Right renal cortex interstitium (tissue), 3 donors: Measurements from ENCODE around the gene RRM2. TPM values are rescaled to one million over a fixed set of nuclear protein-coding genes. Genes with fewer than 3 reads are reported as not detected.

Source experiments
- DNase-seq, 3 donors: peaks; one replicate each; pipeline ENCODE4 v3.0.0-alpha.2; 2013; ENCODE audit warnings: low read depth in 3 of 3, low spot score in 2 of 3
- polyA plus RNA-seq, 3 donors: library from polyadenylated mRNA; unstranded; fragments of 120-200 nt; gene quantifications; one replicate each; pipeline ENCODE4 v1.2.1, GENCODE V29; 2013; ENCODE audit not compliant: insufficient read length in 3 of 3

RRM2 gene
- polyA plus RNA-seq, 3 donors = 49.4 to 56.7 (median 55.4) TPM

DNA sequence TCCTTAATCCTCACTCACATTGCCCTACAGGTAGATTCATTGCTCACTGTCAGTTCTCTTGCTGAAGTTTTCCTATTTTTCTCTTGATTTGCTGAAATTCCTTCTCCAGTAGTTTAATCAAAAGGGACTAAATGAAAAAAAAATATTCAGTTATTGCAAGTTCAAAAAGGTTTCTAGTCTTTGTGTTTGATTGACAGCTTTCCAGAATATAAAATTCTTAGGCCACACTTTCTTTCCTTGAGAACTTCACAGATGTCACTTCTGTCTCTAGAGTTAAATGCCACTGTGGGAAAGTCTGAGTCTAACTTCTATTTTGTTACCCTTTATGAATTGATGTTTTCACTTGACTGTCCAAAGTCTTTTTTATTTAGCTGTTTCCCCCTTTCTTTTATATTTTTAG is 25.7 kb downstream of the RRM2 start:
- no peak for DNase-seq

DNA sequence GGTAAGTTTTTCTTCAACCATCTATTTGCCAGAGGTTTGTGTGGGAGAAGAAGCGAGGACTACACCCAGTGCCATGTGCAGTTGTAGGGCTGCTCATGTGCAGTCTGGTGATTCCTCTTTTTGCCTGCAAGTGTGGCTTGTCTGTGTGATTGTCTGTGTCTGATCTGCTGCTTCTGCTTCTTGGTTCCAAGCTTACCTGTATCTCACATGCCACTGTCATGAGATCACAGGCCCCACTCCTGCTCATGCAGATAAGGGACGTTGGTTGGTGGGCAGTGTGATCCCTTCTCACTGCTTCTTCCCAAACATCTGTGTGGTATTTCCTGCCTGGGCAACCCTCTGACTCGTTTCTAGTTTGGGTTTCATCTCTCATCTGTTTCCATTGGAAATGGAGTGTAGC is 27.1 kb downstream of the RRM2 start:
- no peak for DNase-seq

DNA sequence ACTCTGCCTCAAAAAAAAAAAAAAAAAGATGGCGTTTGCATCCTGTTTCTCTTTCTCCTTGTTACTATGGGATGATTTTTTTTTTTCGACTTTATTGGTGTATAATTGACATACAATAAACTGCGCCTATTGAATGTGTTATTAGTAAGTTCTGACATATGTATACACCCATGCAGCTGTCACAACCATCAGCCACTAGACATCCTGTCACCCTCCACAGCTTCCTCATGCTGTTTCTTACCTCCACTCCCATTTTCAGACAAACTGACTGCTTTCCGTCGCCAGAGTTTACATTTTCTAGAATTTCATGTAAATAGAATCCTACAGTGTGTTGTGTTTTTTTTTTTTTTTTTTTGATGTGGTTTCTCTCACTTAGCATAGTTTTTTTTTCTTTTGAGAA is 27.9 kb downstream of the RRM2 start:
- no peak for DNase-seq

DNA sequence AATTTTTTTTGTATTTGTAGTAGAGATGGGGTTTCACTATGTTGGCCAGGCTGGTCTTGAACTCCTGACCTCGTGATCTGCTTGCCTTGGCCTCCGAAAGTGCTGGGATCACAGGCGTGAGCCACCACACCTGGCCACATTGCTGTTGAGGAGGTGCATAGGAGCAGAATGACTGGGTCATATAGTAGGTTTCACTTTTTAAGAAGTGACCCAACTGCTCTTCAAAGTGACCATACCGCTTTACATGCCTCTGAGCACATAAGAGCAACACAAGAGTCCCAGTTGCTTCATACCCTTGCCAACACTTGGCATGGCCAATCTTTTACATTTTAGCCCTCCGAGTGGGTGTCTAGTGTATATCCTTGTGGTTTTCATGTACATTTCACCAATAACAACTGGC is 28.9 kb downstream of the RRM2 start:
- no peak for DNase-seq

DNA sequence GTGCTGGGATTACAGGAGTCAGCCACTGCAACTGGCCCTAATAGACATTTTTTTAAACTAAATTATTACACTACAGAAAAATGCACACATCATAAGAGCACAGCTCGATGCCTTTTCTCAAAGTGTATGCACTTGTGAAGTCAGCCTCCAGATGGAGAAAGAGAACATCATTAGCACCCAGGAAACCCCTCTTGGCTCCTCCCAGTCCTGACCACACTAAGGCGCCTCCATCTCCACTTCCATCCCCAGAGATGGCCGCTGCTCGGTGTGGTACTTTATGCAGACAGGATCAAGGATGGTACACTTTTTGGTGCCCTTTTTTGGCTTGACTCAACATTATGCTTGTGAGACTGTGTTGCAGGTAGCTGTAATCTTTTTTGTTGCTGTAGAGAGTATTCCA is 34.8 kb downstream of the RRM2 start:
- no peak for DNase-seq

DNA sequence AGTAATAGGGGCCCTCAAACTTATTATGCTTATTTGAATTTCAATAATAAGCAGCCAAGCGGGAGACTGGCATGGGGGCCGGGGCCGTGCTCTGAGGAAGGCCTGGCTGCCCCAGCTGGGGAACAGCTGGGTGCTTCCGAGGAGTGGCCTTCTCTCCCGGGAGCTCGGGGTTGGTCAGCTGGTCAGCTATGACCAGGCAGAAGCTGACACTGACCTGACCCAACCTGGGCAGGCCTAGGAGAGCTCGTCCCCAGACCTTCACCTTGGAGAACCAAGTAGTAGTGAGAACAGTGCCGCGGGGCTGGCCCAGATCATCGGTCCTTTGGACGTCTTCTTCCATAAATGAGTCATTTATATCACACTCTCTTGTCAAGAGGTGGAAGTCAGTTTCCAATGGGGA is 36.1 kb downstream of the RRM2 start:
- DNase-seq = no peak

DNA sequence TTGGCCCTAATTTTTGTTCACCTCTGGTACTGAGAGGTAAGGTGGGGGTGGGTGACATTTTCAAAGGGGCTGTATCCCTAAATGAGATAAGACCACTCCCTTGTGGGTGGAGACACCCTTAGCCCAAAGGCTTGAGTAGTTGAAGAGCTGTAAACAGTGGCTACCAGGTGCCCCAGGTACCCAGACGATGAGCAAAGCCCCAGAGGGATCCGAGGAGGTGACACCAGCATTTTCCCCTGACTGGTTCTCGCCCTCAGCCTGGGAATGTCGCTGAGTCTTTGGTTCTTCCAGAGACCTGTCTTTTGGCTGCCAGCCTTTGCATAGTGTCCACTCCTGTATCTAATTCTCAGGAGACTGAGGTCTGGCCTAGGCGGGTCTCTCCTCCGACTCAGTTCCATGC is 36.5 kb downstream of the RRM2 start:
- DNase-seq = no peak

DNA sequence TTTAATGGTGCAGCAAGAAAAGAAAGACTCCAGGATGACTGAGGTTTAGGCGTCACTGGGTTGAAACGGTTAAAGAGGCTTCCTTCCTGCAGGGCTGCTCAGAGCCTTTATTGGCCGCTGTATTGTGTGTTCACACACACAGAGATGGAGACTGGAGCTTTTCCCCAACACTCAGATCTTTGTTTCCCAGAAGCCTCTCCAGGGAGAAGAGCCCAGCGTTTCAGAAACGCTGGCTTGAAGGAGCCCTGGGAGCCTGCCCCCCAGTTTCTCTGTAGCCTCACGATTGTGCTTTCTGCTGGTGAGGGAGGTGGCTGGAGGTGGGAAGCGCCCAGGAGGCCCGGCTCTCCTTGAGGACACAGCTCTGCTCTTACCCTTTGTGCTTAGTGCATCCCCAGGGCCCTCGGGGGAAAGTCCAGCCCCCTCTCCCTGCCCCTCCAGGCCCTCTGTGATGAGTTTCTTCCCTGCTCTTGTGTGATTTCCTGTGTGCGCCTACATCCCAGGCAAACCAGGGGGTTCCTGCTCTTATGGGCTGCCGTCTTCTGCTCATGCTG is 37.1 kb downstream of the RRM2 start:
- no peak for DNase-seq

DNA sequence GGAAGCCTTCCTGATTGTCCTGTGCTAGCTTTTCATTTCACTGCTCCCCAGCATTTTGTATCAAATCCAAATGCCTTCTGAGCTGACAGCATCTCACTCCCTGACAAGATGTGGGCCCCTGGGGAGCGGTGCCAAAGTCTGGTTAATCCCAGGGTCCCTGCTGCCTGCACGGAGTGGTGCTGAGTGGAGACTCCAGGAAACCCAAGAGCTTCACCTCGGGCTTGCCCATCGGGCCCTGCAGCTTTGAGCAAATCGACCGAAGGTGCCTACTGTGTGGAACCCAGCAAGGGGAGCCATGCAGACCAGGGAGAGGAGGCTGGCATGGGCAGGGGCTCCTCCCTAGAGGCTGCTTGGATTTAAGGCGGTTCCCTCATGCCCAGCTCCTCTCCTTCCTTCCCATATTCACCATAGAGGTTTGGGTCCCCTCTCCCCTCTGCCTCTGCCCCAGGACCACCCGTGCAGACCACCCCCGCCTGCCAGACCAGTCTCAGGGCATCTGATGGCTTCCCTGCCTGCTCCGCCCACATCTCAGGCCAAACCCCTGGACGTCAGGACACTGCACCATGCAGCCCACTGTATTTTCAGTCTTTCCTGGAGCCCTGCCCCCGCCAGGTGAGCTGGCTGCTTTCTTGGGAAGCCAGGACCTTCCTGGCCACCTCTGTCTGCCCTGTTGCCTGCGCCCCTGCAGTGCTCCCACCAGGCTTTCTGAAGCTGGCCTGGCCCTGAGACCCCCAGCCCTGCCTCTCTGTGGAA is 37.8 kb downstream of the RRM2 start:
- DNase-seq = no peak

DNA sequence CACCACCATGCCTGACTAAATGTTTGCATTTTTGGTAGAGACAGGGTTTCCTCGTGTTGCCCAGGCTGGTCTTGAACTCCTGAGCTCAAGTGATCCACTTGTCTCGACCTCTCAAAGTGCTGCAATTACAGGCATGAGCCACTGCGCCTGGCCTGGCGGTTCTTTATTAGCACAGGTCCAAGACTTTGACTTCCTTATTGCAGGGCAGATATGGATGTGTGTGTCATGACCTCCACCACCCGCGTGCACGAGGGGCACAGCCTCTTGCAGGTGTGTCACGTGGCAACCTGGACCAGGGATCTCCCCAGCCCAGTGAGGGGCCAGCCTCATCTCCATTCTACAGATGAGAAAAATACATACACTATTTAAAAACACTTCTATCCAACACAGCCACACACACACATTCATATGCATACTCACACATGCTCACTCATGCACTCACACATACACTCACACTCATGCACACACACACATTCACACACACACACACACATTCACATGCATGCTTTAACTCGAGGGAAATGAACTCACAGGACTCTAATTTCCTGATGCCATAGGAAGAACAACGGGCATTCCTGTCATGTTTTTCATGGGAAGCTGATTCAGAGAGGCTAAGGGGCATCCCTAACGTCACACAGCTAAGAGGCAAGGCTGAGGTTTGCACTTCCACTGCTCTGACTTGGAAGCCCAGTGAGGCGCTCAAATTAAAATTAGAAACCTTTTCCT is 38.8 kb downstream of the RRM2 start:
- DNase-seq = no peak

DNA sequence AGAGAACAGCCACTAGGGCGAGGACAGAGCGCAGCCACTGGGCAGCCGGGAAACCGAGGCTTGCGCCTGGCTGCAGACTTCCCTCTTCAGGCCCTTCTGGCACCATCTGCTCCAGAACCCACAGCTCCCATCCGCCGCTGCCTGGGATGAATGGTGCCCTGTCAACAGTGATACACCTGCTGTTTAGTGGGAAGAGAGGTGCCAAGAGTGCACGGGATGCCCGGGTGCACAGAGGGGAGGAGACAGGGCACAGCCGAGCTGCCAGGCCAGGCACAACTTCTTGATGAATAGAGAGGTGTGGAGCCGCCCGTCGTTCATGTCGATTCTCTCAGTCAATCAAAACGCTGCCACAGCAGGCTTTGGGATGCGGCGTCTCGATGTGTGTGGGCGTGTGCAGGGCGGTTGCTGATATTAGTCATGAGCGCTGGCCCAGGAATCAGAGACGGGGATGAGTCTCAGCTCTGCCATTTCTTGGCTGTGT is 39.5 kb downstream of the RRM2 start:
- DNase-seq = no peak

DNA sequence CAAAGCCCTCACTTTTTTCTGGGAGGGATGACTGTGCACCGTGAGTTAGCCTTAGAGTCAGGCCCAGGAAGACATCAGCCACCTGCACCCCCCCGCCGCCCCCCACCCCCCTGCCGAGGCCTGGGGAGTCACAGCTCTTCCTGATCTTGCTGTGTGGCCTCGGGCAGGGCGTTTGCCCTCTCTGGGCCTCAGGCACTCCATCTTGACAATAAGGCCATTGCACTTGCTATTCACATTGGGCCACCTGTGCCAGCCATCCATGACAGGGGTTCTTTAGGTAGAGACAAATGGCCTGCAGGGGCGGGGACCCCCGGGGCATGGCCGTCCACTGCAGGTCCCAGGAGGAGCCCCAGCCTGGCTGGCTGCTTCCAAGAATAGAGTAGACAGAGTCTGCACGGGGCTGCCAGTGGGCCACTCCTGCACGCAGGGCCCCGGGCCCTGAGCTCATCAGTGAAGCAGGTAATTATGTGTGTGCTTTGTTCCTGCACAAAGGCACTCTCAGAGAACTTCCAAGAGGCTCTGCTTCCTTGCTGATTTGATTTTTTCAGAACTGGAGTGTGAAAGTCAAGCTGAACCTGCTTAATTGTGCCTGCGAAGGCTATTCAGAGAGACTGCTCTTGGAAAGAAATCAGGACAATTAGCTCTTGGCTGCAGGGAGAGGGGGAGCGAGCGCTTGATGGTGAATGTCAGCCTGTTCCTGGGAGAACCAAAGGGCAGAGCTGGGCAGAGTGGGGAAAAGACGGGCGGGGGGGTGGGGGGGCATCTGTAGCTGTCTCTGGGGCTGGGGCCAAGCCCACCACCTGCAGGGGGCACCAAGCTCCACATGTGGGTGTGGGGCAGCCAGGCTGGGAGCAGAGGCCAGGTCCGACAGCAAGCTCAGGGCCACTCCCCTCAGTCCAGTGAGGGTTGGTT is 40.3 kb downstream of the RRM2 start:
- no peak for DNase-seq

DNA sequence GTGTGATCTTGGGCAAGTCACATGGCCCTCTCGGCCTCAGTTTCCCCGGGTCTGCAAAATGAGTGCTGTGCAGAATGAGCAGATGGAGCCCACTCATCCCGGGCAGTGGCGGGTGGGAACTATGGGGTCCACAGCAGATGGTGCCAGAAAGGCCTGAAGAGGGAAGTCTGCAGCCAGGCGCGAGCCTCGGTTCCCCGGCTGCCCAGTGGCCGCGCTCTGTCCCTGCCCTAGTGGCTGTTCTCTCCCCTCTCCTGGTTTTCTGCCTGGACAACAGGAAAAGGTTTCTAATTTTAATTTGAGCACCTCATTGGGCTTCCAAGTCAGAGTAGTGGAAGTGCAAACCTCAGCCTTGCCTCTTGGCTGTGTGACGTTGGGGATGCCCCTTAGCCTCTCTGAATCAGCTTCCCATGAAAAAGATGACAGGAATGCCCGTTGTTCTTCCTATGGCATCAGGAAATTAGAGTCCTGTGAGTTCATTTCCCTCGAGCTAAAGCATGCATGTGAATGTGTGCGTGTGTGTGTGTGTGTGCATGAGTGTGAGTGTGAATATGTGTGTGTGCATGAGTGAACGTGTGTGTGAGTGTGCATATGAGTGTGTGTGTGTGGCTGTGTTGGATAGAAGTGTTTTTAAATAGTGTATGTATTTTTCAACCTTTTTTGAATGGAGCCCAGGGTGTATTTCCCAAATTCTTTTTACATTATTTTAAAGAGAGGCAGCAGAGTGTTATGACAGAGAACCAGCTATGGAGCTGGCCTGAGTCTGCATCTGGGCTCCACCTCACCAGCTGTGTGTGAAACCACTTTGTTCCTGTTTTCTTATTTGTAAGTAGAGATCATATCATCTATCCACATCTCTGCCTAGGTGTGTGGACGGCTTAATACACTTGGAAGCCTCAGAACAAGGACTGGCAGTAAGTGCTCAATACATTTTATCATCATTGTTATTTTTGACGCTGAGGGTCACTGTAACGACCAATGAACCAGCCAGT is 41.3 kb downstream of the RRM2 start:
- no peak for DNase-seq

DNA sequence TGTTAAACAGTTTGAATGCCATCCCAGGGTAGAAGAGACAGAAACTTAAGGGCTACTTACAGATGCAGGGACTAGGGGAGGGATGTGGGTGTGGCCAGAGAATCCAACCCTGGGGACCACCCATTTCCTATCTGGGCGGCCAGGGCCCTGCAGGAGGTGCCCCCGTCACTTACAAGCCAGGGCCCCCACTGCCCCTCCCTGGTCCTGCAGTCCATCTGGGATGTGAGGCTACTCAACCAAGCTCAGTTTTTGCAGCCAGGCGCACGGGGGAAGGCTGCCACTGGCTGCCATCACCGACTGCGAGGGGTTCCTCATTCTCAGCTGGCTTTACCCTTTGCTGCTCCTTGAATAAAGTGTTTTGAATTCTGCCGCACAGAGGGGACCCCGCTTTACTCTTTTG is 42.1 kb downstream of the RRM2 start:
- DNase-seq = no peak

DNA sequence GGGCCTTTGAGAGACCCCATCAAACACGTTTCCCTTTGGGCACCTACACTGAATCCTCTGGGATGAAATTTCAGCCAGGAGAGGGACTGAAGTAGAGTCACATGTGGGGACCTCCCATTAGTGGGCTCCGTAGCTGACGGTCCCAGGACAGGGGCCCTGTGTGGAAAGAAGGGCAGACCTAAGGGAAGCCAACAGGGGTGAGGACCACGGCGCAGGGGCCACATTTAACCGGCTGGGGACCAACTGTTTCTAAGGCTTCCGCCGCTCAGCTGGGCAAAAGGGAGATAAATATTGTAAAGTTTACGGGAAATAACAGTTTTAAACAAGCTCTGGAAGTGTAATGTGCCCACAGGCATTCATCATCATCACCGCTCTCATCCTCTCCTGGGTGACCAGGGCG is 42.7 kb downstream of the RRM2 start:
- no peak for DNase-seq

DNA sequence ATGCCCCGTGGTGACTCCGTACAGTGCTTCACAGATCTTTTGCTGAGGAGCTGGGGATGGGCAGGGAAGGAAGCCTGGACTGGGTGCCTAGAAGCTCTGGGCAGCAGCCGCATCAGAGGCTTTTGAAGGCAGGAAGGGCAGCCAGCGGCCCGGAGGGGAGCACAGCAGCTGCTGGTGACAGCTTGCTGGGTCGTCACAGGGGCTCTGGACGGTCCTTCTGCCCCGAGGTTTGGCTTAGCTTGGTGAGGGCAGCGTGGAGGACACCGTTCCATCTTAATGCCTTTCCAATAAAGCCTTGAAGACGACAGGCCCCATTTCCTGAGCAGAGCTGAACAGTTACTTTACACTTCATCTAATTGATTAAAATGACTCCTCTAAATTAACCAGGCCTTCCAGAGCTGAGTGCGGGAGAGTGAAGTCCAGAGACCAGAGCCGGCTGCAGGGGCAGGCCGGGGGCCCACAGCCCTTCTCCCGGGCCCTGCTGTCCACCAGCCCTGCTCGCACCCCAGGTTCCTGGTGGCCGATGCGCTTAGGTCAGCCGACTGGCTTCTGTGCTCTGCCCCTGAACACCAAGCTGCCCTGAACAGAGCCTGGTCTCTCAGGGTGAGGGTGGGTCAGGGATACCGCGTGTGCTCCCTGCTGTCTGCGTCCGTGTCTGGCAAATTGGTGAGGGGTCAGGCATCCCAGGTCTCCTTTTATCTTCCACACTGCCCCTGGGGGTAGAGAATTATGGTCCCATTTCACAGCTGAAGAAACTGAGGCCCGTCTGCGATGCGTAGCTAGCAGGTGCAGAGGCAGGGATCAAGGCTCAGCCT is 43.5 kb downstream of the RRM2 start:
- no peak for DNase-seq

DNA sequence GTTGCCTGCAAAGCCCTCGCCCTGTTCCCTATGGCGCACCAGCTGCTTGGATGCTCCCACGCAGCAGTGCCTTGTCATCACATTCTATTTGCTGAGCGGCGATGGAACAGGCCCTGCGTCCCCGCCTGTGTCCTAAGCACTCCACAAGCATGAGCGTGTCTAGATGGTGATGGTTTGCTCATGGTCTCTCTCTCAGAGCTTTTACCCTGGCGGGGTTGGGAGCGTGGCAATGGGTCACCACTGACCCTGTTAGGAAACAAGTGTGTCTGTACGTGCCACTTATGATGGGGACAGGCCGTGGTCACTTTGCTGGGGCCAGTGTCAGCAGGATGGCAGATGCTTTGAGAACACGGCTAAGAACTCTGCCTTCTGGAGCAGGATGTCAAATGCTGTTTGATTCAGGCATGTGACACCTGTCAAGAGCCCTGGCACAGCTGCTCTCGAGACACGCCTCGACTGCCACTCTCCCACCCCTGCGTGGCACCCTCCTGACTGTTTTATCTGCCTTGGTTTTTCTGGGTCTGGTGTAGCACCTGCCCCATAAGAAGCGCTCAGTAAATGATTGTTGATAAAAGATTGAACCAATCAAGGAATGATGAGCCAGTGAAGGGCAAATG is 44.2 kb downstream of the RRM2 start:
- no peak for DNase-seq

DNA sequence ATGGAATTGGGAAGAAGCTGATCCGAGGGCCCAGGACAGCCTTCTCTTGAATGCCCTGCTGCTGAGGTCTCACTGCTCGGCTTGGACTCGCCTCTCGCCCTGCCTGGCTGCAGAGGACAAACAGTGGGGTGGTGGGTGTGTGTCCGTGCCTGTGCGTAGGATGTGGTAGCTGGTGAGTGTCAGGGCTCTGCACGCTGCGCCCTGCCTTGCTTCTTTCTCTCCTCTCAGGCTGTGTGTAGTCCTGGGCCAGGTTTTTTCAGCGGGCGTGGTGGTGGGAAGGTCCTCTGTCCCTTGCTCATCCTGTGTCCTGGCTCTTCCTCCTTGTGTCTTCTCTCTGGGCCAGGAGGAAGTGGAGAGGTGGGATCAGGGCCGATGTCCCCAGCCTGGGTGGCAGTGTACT is 44.8 kb downstream of the RRM2 start:
- DNase-seq = no peak

DNA sequence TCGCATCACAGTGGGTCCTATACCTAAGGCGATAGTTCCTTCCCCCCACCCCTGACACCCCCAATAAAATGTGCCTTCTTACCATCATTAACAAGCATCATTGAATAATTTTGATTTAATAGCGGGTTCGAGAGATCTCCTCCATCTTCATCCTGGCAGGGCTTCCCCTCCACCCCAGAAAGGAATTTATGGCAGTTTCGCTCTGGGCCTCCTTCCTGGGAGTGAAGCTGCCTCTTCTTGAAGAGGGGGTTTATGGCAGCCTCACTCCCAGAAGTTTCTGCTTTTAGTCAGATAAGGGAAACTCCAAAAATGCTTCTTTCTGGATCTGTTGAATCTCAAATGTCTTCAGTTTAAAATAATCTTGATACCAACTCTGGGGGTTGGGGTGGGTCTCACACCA is 45.7 kb downstream of the RRM2 start:
- no peak for DNase-seq
